Right forelimb (tissue), 1 donor: ENCODE results near the gene SNED1.

ENCODE experiments used
- DNase-seq: peaks from one replicate; pipeline ENCODE4 v3.0.0-alpha.2; 2018

Gene SNED1

GRCh38 chr2:241031436-241032165 is 33.2 kb downstream of the SNED1 start:
- no peak for DNase-seq

DNA sequence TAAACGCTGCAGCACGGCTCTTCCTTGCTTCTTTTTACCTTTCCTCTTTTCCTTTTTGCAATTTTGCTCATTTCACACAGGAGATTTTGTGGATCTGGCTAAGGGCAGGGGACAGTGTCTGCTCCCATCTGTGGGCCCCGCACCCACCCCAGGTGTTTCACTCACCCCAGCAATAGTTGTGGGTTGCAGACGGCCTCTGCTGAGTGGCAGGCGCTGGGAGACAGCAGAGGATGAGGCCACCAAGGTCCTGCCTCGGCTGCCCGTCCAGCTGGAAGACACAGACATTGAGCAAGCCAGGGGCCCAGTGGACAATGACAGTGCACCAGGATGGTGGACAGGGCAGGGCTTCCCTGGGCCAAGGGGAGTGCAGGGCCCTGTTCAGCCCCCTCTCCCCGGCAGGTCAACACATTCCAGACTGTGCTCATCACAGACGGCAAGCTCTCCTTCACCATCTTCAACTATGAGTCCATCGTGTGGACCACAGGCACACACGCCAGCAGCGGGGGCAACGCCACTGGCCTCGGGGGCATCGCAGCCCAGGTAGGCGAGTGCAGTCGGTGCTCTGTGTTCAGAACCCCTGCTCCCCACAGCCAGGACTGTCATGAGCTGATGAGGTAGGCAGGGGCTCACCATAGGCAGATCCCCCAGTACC is 35.0 kb downstream of the SNED1 start:
- DNase-seq = no peak

DNA sequence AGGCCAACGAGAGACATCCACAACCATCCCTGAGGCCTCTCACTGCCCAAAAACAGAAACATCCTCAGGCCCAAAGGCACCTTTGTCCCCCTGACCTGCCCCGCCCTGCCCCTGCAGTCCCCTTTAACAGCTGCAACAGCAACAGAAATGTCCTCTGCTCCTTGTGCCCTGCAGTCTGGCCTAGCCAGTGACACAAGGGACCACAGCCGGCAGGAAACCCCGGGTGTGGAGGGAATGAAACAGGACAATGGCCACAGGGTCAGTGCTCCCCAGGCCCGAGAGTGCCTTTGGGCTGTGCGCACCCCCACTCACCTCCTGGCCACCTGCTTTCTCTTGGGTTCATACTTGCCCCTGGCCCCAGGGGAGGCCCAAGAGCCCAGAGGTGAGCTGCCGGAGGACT is 35.6 kb downstream of the SNED1 start:
- no peak for DNase-seq

GRCh38 chr2:241034490-241035141 is 36.2 kb downstream of the SNED1 start:
- DNase-seq = no peak

GRCh38 chr2:241035142-241035817 is 36.9 kb downstream of the SNED1 start:
- DNase-seq = no peak

DNA sequence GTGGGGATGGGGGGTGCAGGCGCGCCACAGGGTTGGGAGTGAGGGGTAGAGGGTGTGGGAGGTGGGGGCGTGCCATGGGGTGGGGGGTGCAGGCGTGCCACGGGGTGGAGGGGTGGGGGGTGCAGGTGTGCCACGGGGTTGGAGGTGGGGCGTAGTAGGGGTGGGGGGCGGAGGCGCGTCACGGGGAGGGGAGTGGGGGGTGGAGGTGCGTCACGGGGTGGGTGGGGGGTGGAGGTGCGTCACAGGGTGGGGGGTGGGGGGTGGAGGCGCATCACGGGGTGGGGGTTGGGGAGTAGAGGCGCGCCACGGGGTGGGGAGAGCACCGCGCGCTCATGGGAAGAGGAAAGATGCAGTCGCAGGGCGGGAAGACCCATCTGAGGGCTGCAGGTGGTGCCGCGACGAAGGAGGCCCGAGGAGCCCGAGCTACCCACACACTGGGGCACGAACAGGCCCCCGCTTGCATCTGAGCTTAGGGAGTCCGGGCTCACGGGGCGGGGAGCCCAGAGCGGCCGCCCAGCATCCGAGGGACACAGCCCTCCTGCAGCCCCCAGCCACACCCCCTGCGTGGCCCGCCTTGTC is 37.5 kb downstream of the SNED1 start:
- no peak for DNase-seq

GRCh38 chr2:241036397-241036963 is 38.1 kb downstream of the SNED1 start:
- DNase-seq = no peak

DNA sequence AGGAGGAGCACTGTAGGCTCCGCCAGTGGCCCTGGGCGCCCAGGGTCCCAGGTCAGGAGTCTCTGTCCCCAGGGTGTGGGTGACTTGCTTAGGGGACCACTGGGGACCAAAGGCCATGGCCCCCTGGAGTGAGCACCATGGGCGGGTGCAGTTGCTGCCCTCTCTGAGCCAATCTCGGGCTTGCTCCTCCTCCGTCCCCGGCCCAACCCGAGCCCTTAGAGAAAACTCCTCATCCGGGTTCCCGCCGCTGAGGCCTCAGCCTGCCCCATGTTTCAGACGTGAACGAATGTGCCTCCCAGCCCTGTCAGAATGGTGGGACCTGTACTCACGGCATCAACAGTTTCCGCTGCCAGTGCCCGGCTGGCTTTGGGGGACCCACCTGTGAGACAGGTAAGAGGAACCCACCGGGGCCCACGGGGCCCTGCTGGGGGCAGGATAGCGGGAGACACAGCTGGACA is 38.6 kb downstream of the SNED1 start:
- DNase-seq = no peak

DNA sequence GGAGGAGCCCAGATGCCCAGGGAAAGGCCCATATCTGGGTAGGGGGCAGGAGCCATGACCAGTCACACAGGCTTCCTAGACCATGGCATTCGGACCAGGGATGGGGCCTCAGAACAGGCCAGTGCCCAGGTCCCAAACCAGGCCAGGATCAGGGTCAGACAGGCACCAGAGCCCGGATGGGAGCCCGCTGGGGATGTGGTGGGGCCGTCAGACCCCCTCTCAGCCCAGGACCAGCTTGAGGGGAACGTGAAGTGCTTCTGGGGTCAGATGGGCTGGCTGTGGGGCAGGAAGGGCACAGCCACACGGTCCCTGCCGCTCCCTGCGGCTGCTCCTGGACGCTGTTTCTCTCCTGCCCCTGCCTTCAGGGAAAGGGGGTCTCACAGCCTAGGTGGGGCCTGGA is 39.1 kb downstream of the SNED1 start:
- no peak for DNase-seq

DNA sequence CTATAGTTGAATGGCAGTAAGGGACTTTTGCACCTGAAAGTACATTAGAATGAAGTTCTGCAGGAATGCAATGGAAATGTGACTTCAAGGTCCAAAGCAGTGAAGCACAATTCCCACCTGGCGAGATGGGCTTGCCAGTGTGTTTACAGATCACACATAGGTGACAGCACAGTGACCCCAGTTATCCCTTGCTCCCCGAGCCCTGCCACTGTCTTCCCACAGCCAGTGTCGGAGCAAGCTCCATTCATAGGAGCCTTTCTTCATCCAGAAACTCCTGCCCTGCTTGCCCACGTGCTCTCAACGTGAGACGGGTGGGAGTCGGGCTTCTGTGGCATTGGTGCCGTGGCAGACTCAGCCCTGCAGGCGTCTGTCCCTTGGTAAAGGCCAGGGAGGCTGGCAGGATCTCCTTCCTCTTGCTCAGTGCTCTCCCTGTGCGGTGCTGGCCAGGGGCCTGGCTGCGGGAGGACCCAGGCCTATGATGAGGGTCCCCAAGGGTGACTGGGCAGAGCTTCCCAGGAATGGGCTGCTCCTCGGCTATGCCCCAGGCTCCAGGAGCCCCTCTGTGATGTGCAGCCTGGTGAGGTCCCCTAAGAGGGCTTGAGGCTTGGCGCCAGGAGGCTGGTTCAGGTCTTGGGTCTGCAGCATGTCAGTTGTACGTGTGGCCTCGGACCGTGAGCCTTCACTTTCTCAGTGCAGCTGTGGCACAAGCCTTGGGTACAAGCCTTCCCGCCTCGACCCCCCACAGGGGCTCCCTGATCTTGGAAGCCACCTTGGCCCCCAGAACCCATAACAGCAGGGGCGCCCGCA is 40.2 kb downstream of the SNED1 start:
- DNase-seq = no peak

DNA sequence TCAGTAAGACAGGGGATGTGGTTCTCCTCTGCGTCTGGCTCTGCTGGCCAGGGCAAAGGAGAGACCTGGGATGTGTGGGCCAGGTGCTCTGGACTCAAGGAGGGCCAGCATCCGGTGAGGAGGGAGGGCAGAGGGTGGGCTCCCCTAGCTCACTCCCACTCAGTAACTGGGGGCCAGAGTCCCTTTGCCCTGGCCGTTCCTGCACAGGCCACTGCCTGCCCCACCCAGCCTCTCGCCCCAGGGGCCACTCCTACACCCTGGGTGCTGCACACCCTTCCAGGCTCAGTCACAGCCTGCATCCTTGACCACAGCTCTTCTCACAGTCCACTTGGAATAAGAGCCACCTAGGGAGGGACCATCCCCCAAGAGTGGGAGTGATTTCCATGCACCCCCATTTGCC is 41.0 kb downstream of the SNED1 start:
- DNase-seq = no peak

GRCh38 chr2:241040081-241040803 is 41.8 kb downstream of the SNED1 start:
- DNase-seq = no peak

DNA sequence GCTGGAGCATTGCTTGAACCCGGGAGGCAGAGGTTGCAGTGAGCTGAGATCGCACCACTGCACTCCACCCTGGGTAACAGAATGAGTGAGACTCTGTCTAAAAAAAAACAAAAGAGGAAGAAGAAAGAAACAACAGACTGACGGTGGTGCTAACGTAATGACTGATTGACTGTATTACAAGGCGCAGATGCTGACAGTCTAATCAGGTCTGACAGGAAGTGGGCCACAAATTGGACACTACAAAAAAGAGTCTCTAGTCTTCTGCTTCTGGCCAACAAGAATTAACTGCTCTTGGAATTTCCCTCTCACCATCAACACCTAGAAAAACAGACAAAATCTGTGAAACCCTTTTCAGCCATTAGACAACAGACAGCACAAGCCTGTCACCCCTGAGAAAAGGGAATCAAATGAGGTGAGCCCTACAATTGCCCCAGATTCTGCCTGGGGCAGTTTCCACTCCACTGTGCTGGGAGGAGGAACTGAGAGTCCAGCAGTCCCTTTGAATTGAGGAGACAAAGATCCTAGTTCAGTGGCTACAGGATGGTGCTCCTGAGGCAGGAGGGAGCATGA is 43.3 kb downstream of the SNED1 start:
- no peak for DNase-seq

DNA sequence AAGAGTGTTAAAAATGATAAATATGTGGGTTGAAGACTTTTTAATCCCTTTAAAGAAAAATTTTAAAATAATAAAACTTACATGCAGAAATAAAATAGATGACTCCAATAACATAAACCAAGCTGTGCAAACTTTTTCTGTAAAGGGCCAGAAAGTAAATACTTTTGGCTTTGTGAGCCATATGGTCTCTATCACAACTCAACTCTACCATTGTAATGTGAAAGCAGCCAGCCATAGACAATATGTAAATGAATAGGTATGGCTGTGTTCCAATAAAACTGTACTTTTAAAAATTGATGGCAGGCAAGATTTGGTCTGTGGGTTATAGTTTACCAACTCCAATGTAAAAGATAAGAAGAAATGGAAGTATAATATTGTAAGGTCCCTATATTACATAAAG is 45.2 kb downstream of the SNED1 start:
- no peak for DNase-seq

GRCh38 chr2:241047253-241048010 is 49.0 kb downstream of the SNED1 start:
- no peak for DNase-seq

GRCh38 chr2:241048149-241048948 is 49.9 kb downstream of the SNED1 start:
- DNase-seq = no peak

DNA sequence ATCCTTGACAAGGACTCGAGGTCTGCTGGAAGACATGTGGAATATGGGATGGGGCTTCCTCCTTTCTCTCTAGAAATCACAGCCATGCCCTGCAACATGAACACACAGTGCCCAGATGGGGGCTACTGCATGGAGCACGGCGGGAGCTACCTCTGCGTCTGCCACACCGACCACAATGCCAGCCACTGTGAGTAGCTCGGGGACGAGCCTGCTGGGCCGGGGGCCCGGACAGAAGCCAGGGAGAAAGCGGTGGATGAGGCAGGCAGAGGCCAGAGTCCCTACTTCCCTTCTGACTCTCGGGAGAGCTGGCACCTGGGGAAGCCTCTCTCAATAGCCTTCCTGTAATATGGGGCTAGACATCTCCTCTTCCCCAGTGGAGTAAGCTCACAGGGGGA is 50.5 kb downstream of the SNED1 start:
- DNase-seq = peak; percentile 22

GRCh38 chr2:241049739-241050623 is 51.6 kb downstream of the SNED1 start:
- peak; percentile 66 for DNase-seq
